HG02642 (cell line): ENCODE measurements around the gene FZD8.
"Not testable (repeated sequence)": the region's sequence is repeated elsewhere in the genome, so short reads cannot be mapped to it uniquely, and the experiment has no call there.

Experiments
- ATAC-seq: cut with Tn5 transposase; IDR thresholded peaks from one replicate; pipeline ENCODE4 v1.9.1; 2021; ENCODE audit warnings: mild to moderate bottlenecking; ENCODE audit not compliant: unreplicated experiment, poor library complexity

The FZD8 gene

DNA sequence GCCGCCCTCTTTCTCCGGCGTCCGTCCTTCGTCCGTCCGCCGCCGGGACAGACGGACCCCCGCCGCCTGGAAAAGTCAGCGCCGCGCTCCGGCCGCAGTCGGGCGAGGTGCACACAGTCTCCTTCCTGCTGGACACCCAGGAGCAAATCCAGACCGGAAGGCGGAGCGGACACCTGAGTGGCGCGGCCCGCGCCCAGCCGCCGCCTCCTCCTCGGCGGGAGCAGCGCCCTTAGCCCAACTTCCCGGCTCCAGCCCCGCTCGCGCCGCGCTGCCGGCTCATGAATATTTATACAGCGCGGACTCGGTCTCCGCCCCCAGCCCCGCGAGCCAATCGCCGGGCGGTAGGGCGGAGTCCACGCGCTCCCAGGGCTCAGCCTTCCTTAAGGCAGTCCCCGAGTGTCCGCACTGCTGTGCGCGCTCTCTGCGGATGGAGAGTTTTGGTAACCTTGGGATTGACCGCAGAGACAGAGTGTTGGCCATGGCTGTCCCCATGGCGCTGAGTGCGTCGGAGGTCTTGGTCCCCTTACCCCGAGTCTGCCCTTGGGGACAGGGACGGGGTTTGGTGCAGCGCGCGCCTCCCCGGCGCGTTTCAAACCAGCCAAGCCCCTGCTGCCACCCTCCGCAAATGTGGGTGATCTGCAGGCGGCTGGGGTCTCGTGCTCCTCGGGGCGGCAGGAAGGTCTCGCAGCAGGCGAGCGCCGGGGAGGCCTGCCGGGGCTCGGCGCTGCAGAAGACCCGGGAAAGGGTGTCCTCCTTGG lies at the start of gene FZD8:
Gene FZD8 (minus strand): TSS at position 262 of the 758 bp plus-strand sequence. CDS start 867 bp downstream, outside the sequence.
- ATAC-seq, result peak; percentile 95

GRCh38 chr10:35691522-35692236 lies 49.6 kb upstream of the FZD8 start:
- no peak for ATAC-seq

GRCh38 chr10:35690534-35690933 lies 48.4 kb upstream of the FZD8 start:
- ATAC-seq, result no peak

- not testable (repeated sequence) for ATAC-seq
Observed at GRCh38 chr10:35685858-35686257, 43.8 kb upstream of the FZD8 start.

GRCh38 chr10:35685402-35685801 lies 43.3 kb upstream of the FZD8 start:
- no peak for ATAC-seq

DNA sequence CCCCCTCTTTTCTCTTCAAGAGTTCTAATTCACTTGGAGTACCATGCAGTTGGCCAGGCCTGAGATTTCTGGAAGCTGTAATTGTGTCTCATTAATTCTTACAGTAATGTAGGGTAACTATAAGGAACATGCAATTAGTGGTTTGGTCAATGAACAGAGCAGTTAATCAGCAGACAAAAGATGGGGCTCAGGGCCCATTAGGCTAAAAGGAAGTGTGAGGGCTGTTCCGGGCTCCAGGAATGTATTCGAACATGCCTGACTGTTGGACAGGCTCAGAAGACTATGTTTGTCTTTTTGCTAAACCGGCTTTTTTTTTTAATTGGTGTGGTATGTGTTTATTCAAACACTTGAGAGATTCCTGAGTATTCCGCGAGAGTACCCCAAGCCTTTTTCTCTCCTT lies 42.5 kb upstream of the FZD8 start:
- ATAC-seq, result no peak

GRCh38 chr10:35675846-35676245 lies 33.8 kb upstream of the FZD8 start:
- ATAC-seq, result no peak

DNA sequence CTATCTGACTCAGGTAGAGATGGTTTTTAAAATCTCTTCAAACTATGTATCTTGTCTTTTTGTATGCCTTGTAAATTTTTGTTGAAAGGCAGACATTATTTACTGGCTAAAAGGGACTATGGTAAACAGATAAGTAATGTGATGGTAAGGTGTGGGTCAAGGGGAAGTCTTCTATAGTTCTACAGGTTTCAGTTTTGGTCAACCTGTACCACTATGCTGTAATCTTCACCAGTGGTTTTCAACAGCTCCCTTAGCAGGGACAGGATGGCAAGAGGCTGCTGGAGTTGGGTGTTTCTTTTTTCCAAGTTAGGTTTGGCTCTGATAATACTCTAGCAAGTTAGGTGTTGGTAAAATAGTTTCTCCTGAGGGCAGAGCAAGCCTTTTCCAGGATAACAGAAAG lies 32.7 kb upstream of the FZD8 start:
- ATAC-seq, result no peak

DNA sequence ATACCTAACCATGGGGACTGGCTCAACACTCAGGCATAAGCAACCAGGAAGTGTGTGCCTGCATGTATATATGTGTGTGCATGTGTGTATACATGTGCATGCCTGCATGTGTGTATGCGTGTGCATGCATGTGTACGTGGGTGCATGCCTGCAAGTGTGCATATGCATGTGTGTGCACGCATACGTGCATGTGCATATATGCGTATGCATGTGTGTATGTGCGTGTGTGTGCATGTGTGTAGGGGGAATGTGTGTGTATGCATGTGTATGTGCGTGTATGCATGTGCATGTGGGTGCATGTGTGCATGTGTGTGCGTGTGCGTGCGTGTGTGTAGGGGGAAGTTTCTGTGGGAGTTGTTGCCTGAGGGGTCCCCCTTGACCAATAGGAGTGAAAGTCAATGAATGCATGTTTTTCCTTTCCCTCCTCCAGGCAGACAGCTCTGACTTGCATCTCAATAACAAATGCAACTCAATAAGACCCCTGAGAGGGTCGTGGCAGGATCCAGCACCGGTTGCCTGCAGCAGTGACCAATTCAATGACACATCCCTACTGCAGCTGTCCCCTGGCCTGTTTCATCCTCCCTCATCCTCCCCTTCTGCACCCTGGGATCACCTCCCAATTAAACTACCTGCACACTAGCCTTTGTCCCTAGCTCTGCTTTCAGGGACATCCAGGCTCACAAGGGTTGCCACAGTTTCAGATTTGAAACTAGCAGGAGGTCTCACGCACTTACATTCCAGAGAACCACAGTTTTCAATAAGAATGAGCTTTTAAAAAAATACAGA lies 27.0 kb upstream of the FZD8 start:
- ATAC-seq, result no peak

DNA sequence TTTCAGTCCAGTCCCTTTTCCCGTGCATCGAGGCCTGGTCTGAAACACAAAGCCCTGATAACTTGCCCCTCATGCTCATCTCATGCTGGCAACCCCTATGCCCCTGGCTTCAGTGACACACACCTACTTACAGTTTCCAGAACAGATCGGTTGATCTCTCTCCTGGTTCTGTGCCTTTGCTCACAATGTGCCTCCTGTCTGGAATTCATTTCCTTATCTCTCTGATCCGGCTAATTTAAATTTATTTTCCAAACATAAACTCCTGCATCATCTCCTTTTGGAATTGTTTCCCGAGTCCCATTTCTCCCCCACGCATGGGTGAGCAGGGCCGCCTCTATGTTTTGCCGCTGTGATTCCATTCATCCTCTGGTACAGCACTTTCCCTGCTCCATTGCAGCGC lies 25.9 kb upstream of the FZD8 start:
- ATAC-seq, result no peak

- ATAC-seq, result no peak
Observed at GRCh38 chr10:35667270-35667889, 25.3 kb upstream of the FZD8 start.

DNA sequence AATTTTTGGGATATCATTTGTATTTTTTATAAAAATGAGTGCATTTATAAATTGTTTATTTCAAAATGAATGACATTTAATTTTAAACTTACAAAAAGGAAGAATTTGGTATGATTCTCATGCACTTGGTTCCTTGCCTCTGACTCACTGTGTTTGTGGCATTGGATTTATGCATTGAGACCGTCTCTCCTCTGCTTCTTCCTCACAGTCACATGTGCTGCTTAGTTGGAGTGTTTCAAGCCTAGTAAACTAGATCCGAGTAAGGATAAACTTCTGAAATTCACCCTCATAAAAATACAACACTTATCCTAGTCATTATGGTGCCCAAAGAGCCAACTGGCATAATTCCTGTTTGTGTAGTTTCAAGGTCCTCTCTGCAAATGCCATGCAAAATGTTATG lies 19.1 kb upstream of the FZD8 start:
- no peak for ATAC-seq

GRCh38 chr10:35659456-35659855 lies 17.4 kb upstream of the FZD8 start:
- no peak for ATAC-seq

DNA sequence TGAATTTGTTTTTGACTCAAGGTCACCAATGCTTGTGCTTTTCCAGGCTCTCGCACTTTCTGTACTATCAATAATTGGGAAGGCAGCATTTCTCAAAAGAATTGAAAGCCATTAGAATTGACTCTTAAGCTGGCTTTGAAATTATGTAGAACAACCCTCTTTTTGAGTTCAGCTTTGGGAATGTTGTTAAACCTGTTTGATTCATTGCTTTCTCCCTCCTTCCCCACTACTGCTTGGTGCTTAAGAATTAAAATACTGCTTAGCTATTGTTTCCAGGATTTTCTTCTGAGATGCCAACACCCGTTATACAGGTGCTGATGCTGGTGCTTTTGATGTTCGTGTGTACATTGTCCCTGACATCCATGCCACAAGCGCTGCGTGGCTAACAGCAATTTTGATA lies 15.5 kb upstream of the FZD8 start:
- ATAC-seq, result no peak

GRCh38 chr10:35652824-35653223 lies 10.7 kb upstream of the FZD8 start:
- ATAC-seq, result no peak

DNA sequence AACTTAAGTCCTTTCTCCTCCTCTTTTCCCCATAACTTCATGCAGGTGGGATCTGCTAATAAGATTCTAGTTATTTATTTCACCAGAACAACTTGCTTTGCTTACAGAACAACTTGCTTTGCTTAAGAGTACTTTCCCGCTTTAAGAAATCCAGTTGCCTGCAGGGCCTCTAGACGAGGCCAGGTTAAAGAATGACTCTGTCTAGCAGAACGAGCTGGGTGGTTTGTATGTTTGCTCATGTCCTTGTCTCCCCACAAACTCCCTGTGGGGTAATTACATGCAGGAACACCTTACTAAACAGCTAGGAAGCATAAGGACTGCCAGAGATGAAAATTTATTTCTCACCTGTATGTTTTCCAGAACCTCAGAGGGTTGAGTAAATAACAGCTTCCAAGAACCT lies 8.8 kb upstream of the FZD8 start:
- no peak for ATAC-seq

- ATAC-seq, result no peak
Observed at GRCh38 chr10:35644050-35644950, 2.2 kb upstream of the FZD8 start.

DNA sequence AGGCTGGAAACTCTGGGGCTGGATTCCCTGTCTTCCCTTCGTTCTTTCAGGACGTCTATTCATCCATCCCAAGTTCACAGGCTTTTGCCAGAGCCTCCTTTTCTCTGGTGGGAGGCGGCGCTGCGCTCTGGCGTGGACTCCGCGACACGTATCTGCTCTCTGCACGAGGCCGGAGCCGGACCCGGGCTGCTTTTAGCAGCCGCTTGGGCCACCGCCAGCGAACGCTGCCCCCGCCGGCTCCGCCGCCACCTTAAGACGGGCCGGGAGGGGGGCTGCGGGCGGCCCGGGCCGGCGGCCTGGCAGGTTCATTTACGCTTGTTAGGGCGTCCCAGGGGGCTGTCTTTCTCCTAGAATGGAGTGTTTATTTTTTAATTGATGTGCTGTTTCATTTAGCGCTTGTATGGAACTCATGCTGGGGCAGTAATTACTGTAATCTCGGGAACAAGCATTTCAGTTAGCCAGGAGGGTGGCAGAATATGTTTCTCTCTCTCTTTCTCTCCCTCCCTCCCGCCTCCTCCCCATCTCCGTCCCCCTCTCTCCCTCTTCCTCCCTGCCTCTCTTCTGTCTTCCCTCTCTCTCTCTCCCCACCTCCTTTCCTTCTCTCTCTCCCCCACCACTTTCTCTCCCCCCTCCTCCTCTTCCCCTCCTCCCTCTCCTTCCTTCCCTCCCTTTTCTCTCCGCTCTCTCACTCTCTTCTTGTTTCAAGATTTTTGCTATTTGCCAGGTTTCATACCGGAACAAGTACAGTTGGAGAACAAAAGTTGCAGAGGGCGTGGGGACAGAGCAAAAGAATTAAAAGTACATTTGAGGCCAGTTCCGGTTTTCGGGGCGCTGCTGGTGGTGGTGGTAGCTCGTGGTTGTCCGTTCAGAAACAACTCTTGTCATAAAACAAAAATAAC lies 1.3 kb upstream of the FZD8 start:
- ATAC-seq, result no peak

DNA sequence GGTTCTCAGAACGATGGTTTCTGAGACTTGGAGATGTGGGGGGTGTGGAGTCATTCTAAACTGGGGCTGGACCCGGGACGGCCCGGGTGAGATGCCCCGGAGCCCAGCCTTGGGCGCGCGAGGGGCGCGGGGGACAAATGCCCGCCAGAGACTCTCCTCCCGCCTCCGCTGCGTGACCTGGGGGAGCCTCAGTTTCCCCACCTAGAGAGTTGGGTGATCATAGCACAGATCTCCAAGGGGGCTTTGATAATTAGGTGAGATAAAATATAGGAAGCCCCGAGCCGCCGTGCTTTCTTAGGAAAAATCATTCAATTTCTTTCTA lies 658 bp upstream of the FZD8 start:
- ATAC-seq, result no peak
